Mesothelial cell of epicardium (in vitro differentiated cells): Measurements from ENCODE around the gene LAMA2. TPM values are rescaled to one million over a fixed set of nuclear protein-coding genes. Genes with fewer than 3 reads are reported as not detected.

Source experiments
- DNase-seq, 2 experiments: peaks; one replicate each; pipeline ENCODE4 v3.0.0; 2021; ENCODE audit warnings: low spot score in 2 of 2; ENCODE audit not compliant: unreplicated experiment in 2 of 2
- H3K27ac Mint-ChIP-seq: 2 replicates; pipeline ENCODE4 v1.8.0; 2021; ENCODE audit warnings: mixed read lengths
- H3K27me3 Mint-ChIP-seq: 2 replicates; pipeline ENCODE4 v1.8.0; 2021; ENCODE audit warnings: low read depth, mixed read lengths
- H3K36me3 Mint-ChIP-seq: 2 replicates; pipeline ENCODE4 v1.8.0; 2021; ENCODE audit warnings: mixed read lengths
- H3K4me1 Mint-ChIP-seq: 2 replicates; pipeline ENCODE4 v1.8.0; 2021; ENCODE audit warnings: mixed read lengths
- H3K4me3 Mint-ChIP-seq: 2 replicates; pipeline ENCODE4 v1.8.0; 2021; ENCODE audit warnings: mild to moderate bottlenecking, moderate library complexity, mixed read lengths
- H3K9me3 Mint-ChIP-seq: 2 replicates; pipeline ENCODE4 v1.8.0; 2021; ENCODE audit warnings: mixed read lengths
- CTCF ChIP-seq: fragments of 200-600 bp; sonication (generic); IDR thresholded peaks from one replicate; pipeline ENCODE4 v1.5.0; 2021; ENCODE audit warnings: antibody characterized with exemption; ENCODE audit not compliant: unreplicated experiment
- total RNA-seq: library from RNA; stranded (reverse); gene quantifications from 3 replicates; pipeline ENCODE4 v1.2.1, GENCODE V29; 2021

The LAMA2 gene
- total RNA-seq, 1 donor from 2014 or later: 63.2 TPM

DNA sequence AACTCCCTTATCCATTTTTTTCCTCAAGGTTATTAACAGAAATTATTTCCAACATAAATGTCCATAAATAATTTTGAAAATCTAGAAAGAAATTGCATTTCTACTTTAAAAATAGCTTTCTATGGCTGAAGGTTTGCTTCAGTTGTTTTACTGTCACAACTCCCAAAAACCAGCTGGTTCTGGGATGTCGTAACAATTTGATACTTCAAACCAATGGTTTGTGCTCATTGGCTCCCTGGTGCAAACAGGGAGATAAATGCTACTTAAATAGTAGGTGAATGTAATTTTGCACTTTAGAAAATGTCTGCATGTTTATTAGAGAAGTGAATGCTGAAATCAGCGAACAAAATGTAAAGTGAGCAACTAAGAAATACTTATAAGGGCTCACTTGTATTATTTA is 31.1 kb downstream of the LAMA2 start:
- no peak overlapping the region for H3K27ac Mint-ChIP-seq
- H3K4me1 Mint-ChIP-seq: peaks cover 11% of the 10 kb centered on the region
- no peak for DNase-seq
- no peaks in the 10 kb centered on the region for H3K27me3 Mint-ChIP-seq
- peaks cover 2% of the 10 kb centered on the region for H3K36me3 Mint-ChIP-seq
- TF ChIP-seq CTCF: no peak
- no peak overlapping the region for H3K4me3 Mint-ChIP-seq
- no peaks in the 10 kb centered on the region for H3K9me3 Mint-ChIP-seq

DNA sequence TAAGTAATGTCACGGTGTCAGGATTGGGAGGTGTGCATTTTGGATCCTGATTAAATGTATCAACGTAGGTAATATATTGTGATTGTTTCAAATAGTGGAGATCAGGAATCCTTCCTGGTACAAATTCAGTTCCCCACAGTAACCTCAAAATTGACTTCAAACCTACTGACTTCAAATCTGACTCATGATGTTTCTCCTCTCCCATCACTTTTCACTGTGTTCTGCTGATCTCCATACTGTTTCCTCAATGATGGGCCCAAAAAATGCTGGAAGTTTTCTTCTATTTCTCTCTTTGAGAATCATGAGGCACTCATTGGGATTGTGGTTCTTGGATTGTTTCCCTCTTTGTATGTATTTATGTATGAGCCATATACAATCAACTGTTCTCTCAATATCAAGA is 35.9 kb downstream of the LAMA2 start:
- peaks cover 5% of the 10 kb centered on the region for H3K36me3 Mint-ChIP-seq
- H3K4me3 Mint-ChIP-seq: no peak overlapping the region
- no peak overlapping the region for H3K27ac Mint-ChIP-seq

GRCh38 chr6:128919412-128920180 is 36.7 kb downstream of the LAMA2 start:
- Mint-ChIP-seq H3K4me1 (peaks cover 8% of the 10 kb centered on the region), H3K27me3 (no peaks in the 10 kb centered on the region), H3K9me3 (peaks cover 3% of the 10 kb centered on the region), H3K36me3 (peaks cover 5% of the 10 kb centered on the region), H3K27ac (no peak overlapping the region), H3K4me3 (no peak overlapping the region)
- no peak for TF ChIP-seq CTCF
- DNase-seq: no peak

More for the DNA sequence above, 35.9 kb downstream of the LAMA2 start:
- no peak for TF ChIP-seq CTCF
- DNase-seq: no peak
- H3K4me1 Mint-ChIP-seq: peaks cover 8% of the 10 kb centered on the region
- H3K27me3 Mint-ChIP-seq: no peaks in the 10 kb centered on the region
- peaks cover 3% of the 10 kb centered on the region for H3K9me3 Mint-ChIP-seq

GRCh38 chr6:128925765-128926164 is 42.8 kb downstream of the LAMA2 start:
- TF ChIP-seq CTCF: no peak
- Mint-ChIP-seq H3K27me3 (no peaks in the 10 kb centered on the region), H3K4me1 (no peaks in the 10 kb centered on the region), H3K4me3 (no peak overlapping the region), H3K27ac (no peak overlapping the region), H3K36me3 (peaks cover 19% of the 10 kb centered on the region), H3K9me3 (peaks cover under 1% of the 10 kb centered on the region)
- DNase-seq: no peak

GRCh38 chr6:128929869-128930268 is 46.9 kb downstream of the LAMA2 start:
- H3K27me3 Mint-ChIP-seq: no peaks in the 10 kb centered on the region
- peaks cover 17% of the 10 kb centered on the region for H3K36me3 Mint-ChIP-seq
- peaks cover 3% of the 10 kb centered on the region for H3K9me3 Mint-ChIP-seq
- no peak for DNase-seq
- TF ChIP-seq CTCF: no peak
- H3K27ac Mint-ChIP-seq: no peak overlapping the region
- H3K4me3 Mint-ChIP-seq: no peak overlapping the region
- peaks cover 3% of the 10 kb centered on the region for H3K4me1 Mint-ChIP-seq
